Measurements from ENCODE around the gene SLITRK3. TPM values are rescaled to one million over a fixed set of nuclear protein-coding genes. Genes with fewer than 3 reads are reported as not detected.
A peak's percentile ranks its signal among the peaks of the same experiment; 100 is the strongest.

Gene SLITRK3
- total RNA-seq, 4 donors from 2014 or later = 12.7 to 24.3 (median 14.4) TPM

- H3K27ac ChIP-seq = peak overlapping the region; percentile 66 to 94 (median 90)
- peaks cover 63% of the 10 kb centered on the region for H3K27me3 ChIP-seq
- WGBS, 2 donors (ENCODE audit: low coverage in 1 of 2) = 0 to 3% methylated on average over 12 to 34 of the region's 50 CpGs
These were observed 645 bp upstream of the SLITRK3 start for GRCh38 chr3:165196577-165197480.

DNA sequence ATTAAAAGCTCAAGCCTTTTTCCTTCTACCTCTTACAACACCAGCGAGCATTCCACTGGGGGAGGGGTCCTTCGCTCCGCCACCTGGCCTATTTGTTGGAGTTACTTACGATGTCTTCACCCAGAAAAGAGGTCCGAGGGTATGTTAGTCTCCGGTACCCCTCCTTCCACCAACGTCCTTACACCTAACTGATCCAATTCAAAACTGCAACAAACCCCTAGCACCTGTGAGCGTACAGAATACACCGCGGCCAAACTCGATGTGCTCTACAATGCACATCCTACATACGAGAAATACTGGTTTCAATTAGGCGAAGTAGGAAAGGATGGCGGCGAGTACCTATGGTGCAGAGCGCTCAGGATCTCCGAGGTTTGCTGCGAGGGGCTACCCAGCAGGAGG lies 944 bp downstream of the SLITRK3 start:
- H3K4me3 ChIP-seq = peak overlapping the region; percentile 66
- peaks cover 0 to 46% (median 0%) of the 10 kb centered on the region in 3 donors for H3K4me1 ChIP-seq
- H3K27me3 ChIP-seq = peaks cover 63% of the 10 kb centered on the region
- ATAC-seq = no peak
- no peaks in the 10 kb centered on the region for H3K36me3 ChIP-seq
- peak overlapping the region; percentile 77 to 94 (median 90) for H3K27ac ChIP-seq
- no peaks in the 10 kb centered on the region for H3K9me3 ChIP-seq
- 5 to 6% methylated on average over 7 to 11 of the region's 18 CpGs for WGBS, 2 donors (ENCODE audit: low coverage in 1 of 2)
- TF ChIP-seq EP300 (IDR thresholded peaks at IDR 0.05) = no peak
- TF ChIP-seq POLR2AphosphoS5 (IDR thresholded peaks at IDR 0.05) = no peak
- TF ChIP-seq POLR2A (IDR thresholded peaks at IDR 0.05) = no peak
- TF ChIP-seq, protein P1, sequence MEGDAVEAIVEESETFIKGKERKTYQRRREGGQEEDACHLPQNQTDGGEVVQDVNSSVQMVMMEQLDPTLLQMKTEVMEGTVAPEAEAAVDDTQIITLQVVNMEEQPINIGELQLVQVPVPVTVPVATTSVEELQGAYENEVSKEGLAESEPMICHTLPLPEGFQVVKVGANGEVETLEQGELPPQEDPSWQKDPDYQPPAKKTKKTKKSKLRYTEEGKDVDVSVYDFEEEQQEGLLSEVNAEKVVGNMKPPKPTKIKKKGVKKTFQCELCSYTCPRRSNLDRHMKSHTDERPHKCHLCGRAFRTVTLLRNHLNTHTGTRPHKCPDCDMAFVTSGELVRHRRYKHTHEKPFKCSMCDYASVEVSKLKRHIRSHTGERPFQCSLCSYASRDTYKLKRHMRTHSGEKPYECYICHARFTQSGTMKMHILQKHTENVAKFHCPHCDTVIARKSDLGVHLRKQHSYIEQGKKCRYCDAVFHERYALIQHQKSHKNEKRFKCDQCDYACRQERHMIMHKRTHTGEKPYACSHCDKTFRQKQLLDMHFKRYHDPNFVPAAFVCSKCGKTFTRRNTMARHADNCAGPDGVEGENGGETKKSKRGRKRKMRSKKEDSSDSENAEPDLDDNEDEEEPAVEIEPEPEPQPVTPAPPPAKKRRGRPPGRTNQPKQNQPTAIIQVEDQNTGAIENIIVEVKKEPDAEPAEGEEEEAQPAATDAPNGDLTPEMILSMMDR (IDR thresholded peaks at IDR 0.05) = no peak

More at GRCh38 chr3:165196577-165197480, 645 bp upstream of the SLITRK3 start:
- Histone ChIP-seq H3K9me3 (no peaks in the 10 kb centered on the region), H3K4me3 (peak overlapping the region; percentile 66), H3K36me3 (no peaks in the 10 kb centered on the region), H3K4me1 (peaks cover 0 to 46% (median 0%) of the 10 kb centered on the region in 3 donors)
- TF ChIP-seq, protein P1 (IDR thresholded peaks at IDR 0.05) = peak in 2 of 4 experiments; percentile 13 to 46
- no peak for TF ChIP-seq EP300 (IDR thresholded peaks at IDR 0.05)
- no peak for ATAC-seq

GRCh38 chr3:165194511-165195240 lies 1.5 kb downstream of the SLITRK3 start:
- 8 to 14% methylated on average over 12 to 15 of the region's 22 CpGs for WGBS, 2 donors (ENCODE audit: low coverage in 1 of 2)

GRCh38 chr3:165193366-165194254 lies 2.6 kb downstream of the SLITRK3 start:
- peaks cover 60% of the 10 kb centered on the region for H3K27me3 ChIP-seq
- H3K27ac ChIP-seq = peak overlapping the region; percentile 77 to 94 (median 90)
- 3 to 11% methylated on average over 5 to 18 of the region's 18 CpGs for WGBS, 2 donors (ENCODE audit: low coverage in 1 of 2)
- TF ChIP-seq EP300 (IDR thresholded peaks at IDR 0.05) = no peak
- no peak for TF ChIP-seq POLR2AphosphoS5 (IDR thresholded peaks at IDR 0.05)
- TF ChIP-seq, protein P1 (IDR thresholded peaks at IDR 0.05) = no peak
- no peak for TF ChIP-seq POLR2A (IDR thresholded peaks at IDR 0.05)
- peak overlapping the region; percentile 66 for H3K4me3 ChIP-seq
- no peaks in the 10 kb centered on the region for H3K9me3 ChIP-seq
- peaks cover 0 to 5% of the 10 kb centered on the region in 2 donors for H3K36me3 ChIP-seq
- ATAC-seq = no peak
- H3K4me1 ChIP-seq = peaks cover 0 to 46% (median 0%) of the 10 kb centered on the region in 3 donors

More at GRCh38 chr3:165194511-165195240, 1.5 kb downstream of the SLITRK3 start:
- Histone ChIP-seq H3K27ac (peak overlapping the region; percentile 77 to 94 (median 90)), H3K4me3 (peak overlapping the region; percentile 66), H3K36me3 (peaks cover 0 to 3% of the 10 kb centered on the region in 2 donors), H3K4me1 (peaks cover 0 to 46% (median 0%) of the 10 kb centered on the region in 3 donors), H3K9me3 (no peaks in the 10 kb centered on the region), H3K27me3 (peaks cover 63% of the 10 kb centered on the region)
- no peak for ATAC-seq
- TF ChIP-seq, protein P1 (IDR thresholded peaks at IDR 0.05) = no peak
- TF ChIP-seq EP300 (IDR thresholded peaks at IDR 0.05) = no peak
- no peak for TF ChIP-seq POLR2AphosphoS5 (IDR thresholded peaks at IDR 0.05)
- no peak for TF ChIP-seq POLR2A (IDR thresholded peaks at IDR 0.05)
